BLaER1 treated with 17β-estradiol and CSF1 and Interleukin-3, amounts not matched to agents 10 nM and 100 nM (cell line): ENCODE measurements around the gene SORCS2.

Source experiments
- H3K27ac ChIP-seq, 11 experiments: shearing (Covaris generic); formaldehyde crosslinking; 2 replicates each; pipeline ENCODE4 v1.8.1; 2022
- H3K27me3 ChIP-seq, 11 experiments: shearing (Covaris generic); formaldehyde crosslinking; 2 replicates each; pipeline ENCODE4 v1.8.1; 2022
- H3K36me3 ChIP-seq, 11 experiments: shearing (Covaris generic); formaldehyde crosslinking; 2 replicates each; pipeline ENCODE4 v1.8.1; 2022
- H3K4me1 ChIP-seq, 10 experiments: shearing (Covaris generic); formaldehyde crosslinking; 2 replicates each; pipeline ENCODE4 v1.8.1; 2022
- H3K4me2 ChIP-seq, 11 experiments: shearing (Covaris generic); formaldehyde crosslinking; 2 replicates each; pipeline ENCODE4 v1.8.1; 2022
- H3K4me3 ChIP-seq, 10 experiments: shearing (Covaris generic); formaldehyde crosslinking; 2 replicates each; pipeline ENCODE4 v1.8.1; 2022
- H3K9ac ChIP-seq, 11 experiments: shearing (Covaris generic); formaldehyde crosslinking; 2 replicates each; pipeline ENCODE4 v1.8.1; 2022
- H3K9me3 ChIP-seq, 11 experiments: shearing (Covaris generic); formaldehyde crosslinking; replicated peaks in 1 of 11; 2 replicates each; pipeline ENCODE4 v1.8.1; 2022
- H4K20me1 ChIP-seq, 11 experiments: shearing (Covaris generic); formaldehyde crosslinking; 2 replicates each; pipeline ENCODE4 v1.8.1; 2022
- Cebpa-rat ChIP-seq, 11 experiments: shearing (Covaris generic); IDR thresholded peaks; 2 replicates each; pipeline ENCODE4 v1.8.1; 2022

The SORCS2 gene

DNA sequence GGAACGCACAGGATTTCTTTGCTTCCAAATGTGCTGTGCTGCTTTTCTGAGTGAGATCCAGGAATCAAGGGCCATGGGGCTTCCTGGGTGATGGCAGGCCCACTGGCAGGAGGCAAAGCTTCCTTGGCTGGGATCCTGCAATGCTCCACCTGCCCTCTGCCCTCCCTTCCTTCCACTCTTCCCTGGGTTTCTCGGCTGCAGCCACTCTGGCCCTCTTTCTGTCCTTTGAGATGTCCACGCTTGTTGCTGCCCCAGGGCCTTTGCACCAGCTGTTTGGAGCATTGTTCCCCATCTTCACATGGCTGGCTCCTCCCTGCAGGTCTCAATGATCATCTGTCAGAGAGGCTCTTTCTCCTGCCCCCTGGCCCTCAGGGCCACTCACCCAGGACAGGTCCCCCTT lies 163.5 kb downstream of the SORCS2 start:
- Histone ChIP-seq H3K9me3 (no peaks in the 10 kb centered on the region), H3K36me3 (no peaks in the 10 kb centered on the region), H3K27ac (peak overlapping the region in 2 of 11 experiments; percentile 5 to 43; a peak in 1 of 22 replicates), H4K20me1 (no peaks in the 10 kb centered on the region), H3K4me3 (no peak overlapping the region), H3K4me2 (peak overlapping the region in 10 of 11 experiments; percentile 1 to 87 (median 37); a peak in 12 of 22 replicates), H3K9ac (no peak overlapping the region), H3K4me1 (peaks cover 8 to 74% (median 57%) of the 10 kb centered on the region in 10 experiments; a peak in 18 of 20 replicates), H3K27me3 (no peaks in the 10 kb centered on the region)
- no peak for TF ChIP-seq Cebpa-rat (IDR thresholded peaks at IDR 0.05)

DNA sequence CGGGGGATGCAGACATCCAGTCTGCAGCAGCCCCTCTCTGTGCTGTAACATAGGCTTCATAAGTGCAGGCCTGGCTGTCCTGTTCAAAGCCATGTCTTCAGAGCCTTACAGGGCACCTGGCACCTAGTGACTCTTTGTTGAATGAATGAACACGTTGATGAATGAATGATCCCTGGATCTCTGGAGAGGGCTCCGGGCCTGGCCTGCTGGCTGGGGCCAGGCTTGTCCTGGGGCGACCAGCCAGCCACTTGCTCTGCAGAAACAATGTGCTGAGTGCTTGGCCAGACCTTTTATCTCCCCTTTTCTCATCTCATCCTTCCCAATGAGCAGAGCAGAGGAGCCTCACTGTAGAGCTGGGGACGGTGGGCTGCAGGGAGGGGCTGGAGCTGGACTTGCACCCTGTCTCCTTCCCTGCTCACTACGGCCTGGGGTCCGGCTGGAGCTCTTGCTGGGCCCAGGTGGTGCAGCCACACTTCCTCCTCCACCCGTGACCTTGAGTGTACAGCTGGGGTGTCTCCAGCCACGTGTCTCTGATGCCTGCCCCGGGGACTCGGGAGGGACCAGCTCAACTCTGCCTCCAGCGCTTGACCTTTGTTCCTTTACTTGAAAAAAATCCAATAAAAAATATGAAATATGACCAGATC lies 164.5 kb downstream of the SORCS2 start:
- H3K4me2 ChIP-seq = peak overlapping the region in 9 of 11 experiments; percentile 5 to 87 (median 63); a peak in 17 of 22 replicates

DNA sequence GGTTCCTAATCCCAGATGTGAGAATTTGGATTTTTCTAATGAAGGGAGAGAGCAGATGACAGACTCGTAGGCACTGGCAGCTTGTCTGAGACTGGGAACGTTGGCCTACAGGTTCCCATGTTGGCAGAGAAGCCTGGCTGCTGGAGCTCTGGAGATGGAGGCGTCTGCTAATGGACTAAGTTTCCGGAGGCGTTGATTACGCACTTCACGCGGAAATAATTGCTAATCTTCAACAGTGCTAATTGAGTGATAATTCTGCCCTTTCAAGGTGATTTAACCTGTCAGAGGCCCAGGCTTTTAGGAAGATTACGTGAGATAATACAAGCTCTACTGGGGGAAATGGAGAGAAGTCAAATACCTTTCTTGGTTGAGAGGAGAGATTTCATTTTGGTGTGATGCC lies 165.0 kb downstream of the SORCS2 start:
- no peaks in the 10 kb centered on the region for H3K36me3 ChIP-seq
- H3K4me3 ChIP-seq = no peak overlapping the region
- H3K4me1 ChIP-seq = peaks cover 8 to 74% (median 56%) of the 10 kb centered on the region in 10 experiments; a peak in 18 of 20 replicates
- H4K20me1 ChIP-seq = no peaks in the 10 kb centered on the region
- H3K9ac ChIP-seq = peak overlapping the region in 2 of 11 experiments; percentile 30 to 43; a peak in 2 of 22 replicates
- no peaks in the 10 kb centered on the region for H3K27me3 ChIP-seq
- no peak for TF ChIP-seq Cebpa-rat (IDR thresholded peaks at IDR 0.05)
- no peaks in the 10 kb centered on the region for H3K9me3 ChIP-seq
- H3K27ac ChIP-seq = peak overlapping the region in 3 of 11 experiments; percentile 7 to 19 (median 17); a peak in 3 of 22 replicates
- H3K4me2 ChIP-seq = peak overlapping the region in 9 of 11 experiments; percentile 5 to 87 (median 63); a peak in 17 of 22 replicates

More for the DNA sequence above, 164.5 kb downstream of the SORCS2 start:
- peak overlapping the region in 2 of 11 experiments; percentile 8 to 43; a peak in 2 of 22 replicates for H3K9ac ChIP-seq
- H3K9me3 ChIP-seq = no peaks in the 10 kb centered on the region
- no peaks in the 10 kb centered on the region for H3K27me3 ChIP-seq
- no peaks in the 10 kb centered on the region for H4K20me1 ChIP-seq
- peak overlapping the region in 2 of 11 experiments; percentile 7 to 32; a peak in 2 of 22 replicates for H3K27ac ChIP-seq
- peaks cover 8 to 76% (median 56%) of the 10 kb centered on the region in 10 experiments; a peak in 18 of 20 replicates for H3K4me1 ChIP-seq
- H3K4me3 ChIP-seq = no peak overlapping the region
- no peak for TF ChIP-seq Cebpa-rat (IDR thresholded peaks at IDR 0.05)
- H3K36me3 ChIP-seq = no peaks in the 10 kb centered on the region

DNA sequence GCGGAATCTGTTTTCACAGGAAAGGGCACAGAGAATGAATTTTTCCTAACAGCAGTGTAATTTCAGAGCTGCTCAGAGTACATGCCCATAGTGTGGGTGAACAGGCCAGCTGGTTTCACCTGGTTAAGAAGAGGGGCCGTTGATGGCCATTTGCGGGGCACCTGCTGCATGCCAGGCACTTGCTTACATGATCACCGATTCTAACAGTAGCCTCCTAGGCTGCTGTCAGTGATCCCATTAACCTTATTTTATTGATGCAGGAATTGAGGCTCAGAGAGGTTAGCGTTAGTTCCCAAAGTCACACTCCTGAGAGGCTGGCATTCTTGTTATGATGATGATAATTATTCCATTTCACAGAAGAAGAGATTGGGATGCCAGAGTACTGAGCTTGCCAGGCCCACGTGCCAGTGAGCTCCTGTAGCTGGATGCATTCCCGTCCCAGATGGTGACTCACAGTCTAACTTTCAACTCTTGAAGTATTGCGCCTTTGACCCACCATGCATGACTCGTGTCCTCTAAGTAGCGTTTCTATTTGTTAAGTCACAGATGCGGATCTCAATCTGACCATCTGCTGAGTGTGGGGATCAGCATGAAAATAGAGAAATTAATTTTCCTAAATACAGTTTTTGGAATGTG lies 165.9 kb downstream of the SORCS2 start:
- H3K4me1 ChIP-seq = peaks cover 8 to 66% (median 54%) of the 10 kb centered on the region in 10 experiments; a peak in 18 of 20 replicates
- H3K36me3 ChIP-seq = no peaks in the 10 kb centered on the region
- H3K27ac ChIP-seq = peak overlapping the region in 2 of 11 experiments; percentile 19 to 46; a peak in 2 of 22 replicates
- no peak overlapping the region for H3K4me3 ChIP-seq
- H3K27me3 ChIP-seq = no peaks in the 10 kb centered on the region
- no peaks in the 10 kb centered on the region for H4K20me1 ChIP-seq
- 0 out of 22 replicates have a peak overlapping the region, but pooled peaks of 2 of the 11 experiments have one; percentile 20 to 30 for H3K9ac ChIP-seq
- H3K4me2 ChIP-seq = peak overlapping the region in 10 of 11 experiments; percentile 5 to 87 (median 60); a peak in 18 of 22 replicates
- no peaks in the 10 kb centered on the region; a peak in 1 of 22 replicates for H3K9me3 ChIP-seq
- TF ChIP-seq Cebpa-rat (IDR thresholded peaks at IDR 0.05) = 0 out of 22 replicates have a peak, but pooled peaks of 1 of the 11 experiments have one; percentile 44

DNA sequence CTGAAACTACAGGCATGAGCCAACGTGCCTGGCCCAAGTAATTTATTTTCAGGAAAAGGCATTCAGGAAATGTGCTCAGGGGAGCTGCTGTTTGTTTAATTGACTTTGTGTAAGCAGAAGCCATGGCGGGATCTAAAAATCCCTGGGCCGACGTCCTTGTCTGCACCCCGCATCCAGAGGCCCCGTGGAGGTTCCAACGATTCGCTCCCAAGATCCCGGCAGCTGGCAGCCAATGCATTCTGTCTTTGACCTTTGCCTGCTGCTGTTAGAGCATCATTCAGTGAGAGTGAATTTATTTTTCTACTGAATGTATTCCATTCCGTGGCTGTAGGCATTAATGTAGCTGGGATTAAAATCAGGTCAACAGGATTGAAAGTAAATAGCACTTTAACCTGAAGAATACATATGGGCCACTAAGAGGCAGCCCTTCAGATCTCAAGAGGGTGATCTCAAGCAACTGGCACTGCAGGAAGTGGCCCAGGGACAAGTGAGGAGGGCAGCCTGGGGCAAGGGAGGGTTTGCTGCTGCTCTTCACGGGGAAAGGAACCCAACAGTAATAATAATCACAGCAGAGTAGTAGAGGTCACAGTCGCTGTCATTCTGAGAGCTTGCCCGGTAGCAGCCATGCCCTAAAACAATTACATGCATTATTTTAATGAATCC lies 167.2 kb downstream of the SORCS2 start:
- H3K9me3 ChIP-seq = no peaks in the 10 kb centered on the region; a peak in 1 of 22 replicates
- no peaks in the 10 kb centered on the region for H4K20me1 ChIP-seq
- no peak overlapping the region for H3K4me3 ChIP-seq
- TF ChIP-seq Cebpa-rat (IDR thresholded peaks at IDR 0.05) = no peak
- no peaks in the 10 kb centered on the region for H3K36me3 ChIP-seq
- H3K4me2 ChIP-seq = peak overlapping the region in 6 of 11 experiments; percentile 42 to 87 (median 80); a peak in 10 of 22 replicates
- H3K27ac ChIP-seq = no peak overlapping the region
- H3K4me1 ChIP-seq = peaks cover 8 to 66% (median 54%) of the 10 kb centered on the region in 10 experiments; a peak in 18 of 20 replicates
- no peak overlapping the region for H3K9ac ChIP-seq
- H3K27me3 ChIP-seq = no peaks in the 10 kb centered on the region

DNA sequence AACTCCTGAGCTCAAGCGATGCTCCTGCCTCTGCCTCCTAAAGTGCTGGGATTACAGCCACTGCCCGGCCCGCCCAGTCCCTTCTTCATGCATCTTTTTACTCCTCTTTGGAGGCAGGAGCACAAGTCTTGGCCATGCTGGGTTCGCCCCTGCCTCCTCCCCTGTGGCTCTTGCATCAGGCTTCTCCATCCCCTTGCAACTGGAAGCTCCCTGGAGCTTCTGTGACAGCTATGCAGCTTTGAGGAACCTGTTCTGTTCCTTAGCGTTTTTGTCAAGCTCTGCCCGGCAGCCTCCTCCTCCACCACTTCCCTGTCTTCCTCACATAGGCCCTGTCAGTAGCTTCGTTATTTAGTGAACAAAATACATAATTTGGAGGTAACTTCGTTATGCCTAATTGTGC lies 168.5 kb downstream of the SORCS2 start:
- Histone ChIP-seq H3K4me1 (peaks cover 4 to 67% (median 47%) of the 10 kb centered on the region in 10 experiments; a peak in 17 of 20 replicates), H3K4me3 (no peak overlapping the region), H3K36me3 (no peaks in the 10 kb centered on the region), H3K27ac (no peak overlapping the region), H4K20me1 (no peaks in the 10 kb centered on the region; a peak in 1 of 22 replicates), H3K9ac (no peak overlapping the region), H3K9me3 (no peaks in the 10 kb centered on the region; a peak in 1 of 22 replicates), H3K4me2 (peak overlapping the region in 2 of 11 experiments; percentile 10; a peak in 1 of 22 replicates), H3K27me3 (no peaks in the 10 kb centered on the region)
- no peak for TF ChIP-seq Cebpa-rat (IDR thresholded peaks at IDR 0.05)

DNA sequence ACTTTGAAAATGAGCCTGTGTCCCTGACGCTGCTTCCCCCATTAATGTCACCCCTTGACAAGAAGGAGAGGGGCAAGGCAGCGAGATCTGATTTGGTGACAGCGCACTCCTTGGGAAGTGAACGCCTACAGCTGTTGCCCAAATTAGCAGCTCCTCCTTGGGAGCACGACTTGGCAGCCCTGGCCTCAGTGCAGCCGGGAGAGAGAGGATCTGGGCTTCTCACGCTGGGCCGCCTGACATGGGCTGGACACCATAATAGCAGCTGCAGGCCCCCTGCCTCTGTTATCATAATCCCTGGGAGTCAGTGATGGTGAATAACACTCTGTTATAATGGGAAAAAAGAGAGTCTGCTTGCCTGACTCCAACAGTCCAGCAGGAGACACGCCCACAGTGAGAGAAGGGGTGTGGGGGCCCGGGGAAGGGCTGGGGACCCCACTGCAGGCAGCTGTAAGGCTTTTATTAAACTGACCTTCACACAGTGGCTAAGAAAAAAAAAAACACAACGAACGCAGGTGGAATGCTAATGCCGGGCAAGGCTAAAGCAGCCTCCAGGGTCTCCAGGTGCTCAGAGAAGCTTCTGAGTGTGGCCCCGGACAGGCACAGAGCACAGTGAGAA lies 169.1 kb downstream of the SORCS2 start:
- Histone ChIP-seq H3K27ac (no peak overlapping the region), H3K4me1 (peaks cover 4 to 67% (median 47%) of the 10 kb centered on the region in 10 experiments; a peak in 17 of 20 replicates), H3K4me3 (no peak overlapping the region), H4K20me1 (no peaks in the 10 kb centered on the region; a peak in 1 of 22 replicates), H3K9ac (no peak overlapping the region), H3K36me3 (no peaks in the 10 kb centered on the region), H3K27me3 (no peaks in the 10 kb centered on the region), H3K4me2 (peak overlapping the region in 1 of 11 experiments; percentile 10; a peak in 1 of 22 replicates), H3K9me3 (no peaks in the 10 kb centered on the region; a peak in 1 of 22 replicates)
- no peak for TF ChIP-seq Cebpa-rat (IDR thresholded peaks at IDR 0.05)

DNA sequence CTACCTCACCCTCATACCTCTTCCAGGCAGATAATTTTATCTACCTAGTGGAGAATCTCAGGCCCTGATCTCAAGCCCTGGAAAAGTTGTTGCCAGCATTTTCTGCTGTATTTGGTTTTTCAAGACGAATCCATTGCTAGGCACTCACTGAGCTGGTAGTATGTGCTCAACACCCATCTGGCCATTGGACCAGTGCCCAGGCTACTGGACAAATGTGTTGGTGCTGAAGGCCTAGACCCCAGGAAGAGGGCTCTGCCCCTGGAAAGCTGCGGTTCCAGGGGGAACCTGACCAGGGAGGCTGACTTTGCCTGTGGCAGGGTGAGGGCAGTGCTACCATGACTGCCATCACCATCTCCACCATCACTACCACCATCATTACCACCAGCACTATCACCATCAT lies 170.0 kb downstream of the SORCS2 start:
- Histone ChIP-seq H3K27me3 (peaks cover 0 to under 1% (median 0%) of the 10 kb centered on the region in 11 experiments; a peak in 1 of 22 replicates), H3K27ac (no peak overlapping the region), H3K9me3 (no peaks in the 10 kb centered on the region; a peak in 1 of 22 replicates), H3K4me1 (peaks cover 4 to 67% (median 47%) of the 10 kb centered on the region in 10 experiments; a peak in 17 of 20 replicates), H3K4me2 (no peak overlapping the region), H3K9ac (no peak overlapping the region), H4K20me1 (no peaks in the 10 kb centered on the region; a peak in 1 of 22 replicates), H3K4me3 (no peak overlapping the region), H3K36me3 (no peaks in the 10 kb centered on the region)
- TF ChIP-seq Cebpa-rat (IDR thresholded peaks at IDR 0.05) = no peak
